ENCODE measurements around the gene KDM4C.

DNA sequence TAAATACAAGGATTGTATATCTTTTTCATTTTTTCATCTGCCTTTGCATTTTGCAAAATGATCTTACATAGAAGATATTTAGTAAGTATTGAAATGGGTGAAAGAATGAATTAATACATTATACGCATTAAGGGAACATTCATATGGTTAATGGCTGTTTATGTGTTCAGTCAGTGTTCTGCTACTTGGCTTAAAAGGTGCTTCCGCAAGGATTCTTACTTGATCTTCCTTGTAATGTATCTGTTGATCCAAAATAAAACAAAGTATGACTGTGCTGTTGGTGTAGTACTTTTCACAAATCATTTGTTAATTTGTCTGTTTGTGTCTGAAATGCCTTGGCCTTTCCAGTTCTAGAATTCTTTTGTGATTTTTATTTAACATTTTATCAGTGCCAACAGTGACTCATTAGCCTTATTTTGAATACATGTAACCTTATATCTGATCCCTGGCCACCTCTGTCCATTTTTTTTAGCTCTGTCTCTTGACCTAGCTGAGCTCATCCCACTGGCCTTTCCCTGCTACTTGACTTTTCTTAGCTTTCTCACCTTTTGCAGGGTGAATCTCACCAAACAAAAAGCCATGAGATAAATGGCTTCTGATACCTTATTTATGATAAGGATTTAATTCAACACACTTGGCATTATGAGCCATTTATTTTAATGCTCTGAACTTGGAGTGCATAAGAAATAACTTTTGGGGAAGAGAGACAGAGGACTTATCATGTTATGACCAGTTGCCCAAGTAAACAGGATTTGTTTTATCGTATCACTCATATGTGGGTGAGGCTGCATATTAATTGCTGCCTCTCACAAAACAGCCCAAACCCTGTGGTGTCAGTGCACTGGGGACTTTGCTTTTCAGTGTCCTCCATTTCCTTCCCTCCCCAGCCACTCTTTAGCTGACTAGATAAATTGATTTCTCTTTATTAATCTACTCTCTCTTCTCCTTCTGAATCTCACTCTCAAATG lies 340.3 kb downstream of the KDM4C start:
- TF ChIP-seq, protein P1, sequence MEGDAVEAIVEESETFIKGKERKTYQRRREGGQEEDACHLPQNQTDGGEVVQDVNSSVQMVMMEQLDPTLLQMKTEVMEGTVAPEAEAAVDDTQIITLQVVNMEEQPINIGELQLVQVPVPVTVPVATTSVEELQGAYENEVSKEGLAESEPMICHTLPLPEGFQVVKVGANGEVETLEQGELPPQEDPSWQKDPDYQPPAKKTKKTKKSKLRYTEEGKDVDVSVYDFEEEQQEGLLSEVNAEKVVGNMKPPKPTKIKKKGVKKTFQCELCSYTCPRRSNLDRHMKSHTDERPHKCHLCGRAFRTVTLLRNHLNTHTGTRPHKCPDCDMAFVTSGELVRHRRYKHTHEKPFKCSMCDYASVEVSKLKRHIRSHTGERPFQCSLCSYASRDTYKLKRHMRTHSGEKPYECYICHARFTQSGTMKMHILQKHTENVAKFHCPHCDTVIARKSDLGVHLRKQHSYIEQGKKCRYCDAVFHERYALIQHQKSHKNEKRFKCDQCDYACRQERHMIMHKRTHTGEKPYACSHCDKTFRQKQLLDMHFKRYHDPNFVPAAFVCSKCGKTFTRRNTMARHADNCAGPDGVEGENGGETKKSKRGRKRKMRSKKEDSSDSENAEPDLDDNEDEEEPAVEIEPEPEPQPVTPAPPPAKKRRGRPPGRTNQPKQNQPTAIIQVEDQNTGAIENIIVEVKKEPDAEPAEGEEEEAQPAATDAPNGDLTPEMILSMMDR (IDR thresholded peaks at IDR 0.05), result no peak
- no peak for TF ChIP-seq POLR2AphosphoS5 (IDR thresholded peaks at IDR 0.05)
